Measurements from ENCODE around the gene KCNN4.

DNA sequence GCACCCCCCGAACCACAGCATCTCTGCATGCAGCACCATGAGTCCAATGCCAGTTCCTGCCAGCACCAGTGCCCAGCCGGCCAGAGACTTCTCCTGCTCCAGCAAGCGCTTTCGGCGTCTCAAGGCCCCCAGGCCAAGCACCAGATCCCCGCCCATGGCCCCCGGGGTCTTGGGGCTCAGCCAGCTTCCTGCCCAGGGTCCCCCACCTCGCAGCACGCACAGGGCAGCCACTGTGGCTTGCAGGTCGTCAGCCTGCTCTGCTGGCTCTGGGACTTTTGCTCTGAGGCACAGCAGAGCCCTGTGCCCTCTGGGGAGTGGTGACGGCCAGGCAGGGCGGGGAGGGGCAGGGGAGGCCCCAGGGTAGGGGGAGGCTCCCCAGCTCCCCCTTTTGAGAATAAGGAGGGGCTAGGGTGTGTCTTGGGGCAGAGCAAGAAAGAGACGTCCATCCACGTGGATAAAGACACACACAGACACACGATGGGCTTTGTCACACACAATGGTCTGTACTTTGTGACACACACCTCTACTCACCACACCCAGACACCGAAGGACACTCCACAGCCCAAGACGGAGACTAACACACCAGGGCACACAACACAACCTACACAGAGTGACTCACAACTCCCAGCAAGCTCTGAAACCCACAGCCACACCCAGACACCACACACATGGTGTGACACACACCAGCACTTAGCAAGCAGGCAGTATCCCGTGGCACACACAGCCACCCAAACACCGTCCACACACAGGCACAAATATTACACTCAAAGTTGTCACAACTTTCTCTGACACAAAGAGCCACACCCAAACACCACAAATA is at the start of gene KCNN4:
- TF ChIP-seq GATA2 (IDR thresholded peaks at IDR 0.05; ENCODE audit: low read depth, low read length) (no peak), GATA3 (IDR thresholded peaks at IDR 0.05; ENCODE audit: low read depth, low read length) (no peak)
